Neural cell (in vitro differentiated cells): Measurements from ENCODE around the gene MRPL57. TPM values are rescaled to one million over a fixed set of nuclear protein-coding genes. Genes with fewer than 3 reads are reported as not detected.
"Not testable (repeated sequence)": the region's sequence is repeated elsewhere in the genome, so short reads cannot be mapped to it uniquely, and the experiment has no call there.

Experiments
- H2AFZ ChIP-seq: fragments of 200-600, 300-800 bp; sonication (generic), shearing (Covaris generic); 2 replicates; pipeline ENCODE4 v1.6.0; 2014; ENCODE audit warnings: low read depth, mild to moderate bottlenecking, antibody characterized with exemption, low read length, moderate library complexity
- H3F3A ChIP-seq: fragments of 200-600 bp; shearing (Covaris generic); 2 replicates; pipeline ENCODE4 v1.6.1; 2016; ENCODE audit warnings: mild to moderate bottlenecking, moderate library complexity, mixed read lengths, antibody characterized with exemption, low read length; ENCODE audit not compliant: insufficient read depth, poor library complexity, severe bottlenecking
- H3K27ac ChIP-seq: fragments of 200-600, 300-800 bp; sonication (generic), shearing (Covaris generic); 2 replicates; pipeline ENCODE4 v1.5.1; 2014; ENCODE audit warnings: mild to moderate bottlenecking, low read length, moderate library complexity
- H3K27me3 ChIP-seq: fragments of 300-800, 200-600 bp; sonication (generic), shearing (Covaris generic); 2 replicates; pipeline ENCODE4 v1.6.0; 2014; ENCODE audit warnings: mild to moderate bottlenecking, low read depth, low read length, moderate library complexity; ENCODE audit not compliant: insufficient read depth
- H3K36me3 ChIP-seq: fragments of 300-800, 200-600 bp; sonication (generic), shearing (Covaris generic); 2 replicates; pipeline ENCODE4 v1.5.1; 2014; ENCODE audit warnings: mild to moderate bottlenecking, antibody characterized with exemption, low read length, moderate library complexity; ENCODE audit not compliant: insufficient read depth
- H3K4me2 ChIP-seq: fragments of 300-800, 200-600 bp; sonication (generic), shearing (Covaris generic); 2 replicates; pipeline ENCODE4 v1.6.0; 2014; ENCODE audit warnings: mild to moderate bottlenecking, low read length
- H3K4me3 ChIP-seq: fragments of 300-800, 200-600 bp; sonication (generic), shearing (Covaris generic); 2 replicates; pipeline ENCODE4 v1.5.1; 2014; ENCODE audit warnings: mild to moderate bottlenecking, low read length, moderate library complexity
- H3K79me2 ChIP-seq: fragments of 200-600 bp; shearing (Covaris generic); replicated peaks from 2 replicates; pipeline ENCODE4 v1.6.0; 2014; ENCODE audit warnings: mild to moderate bottlenecking, low read length, moderate library complexity; ENCODE audit not compliant: insufficient read depth
- H3K9ac ChIP-seq: fragments of 300-800, 200-600 bp; sonication (generic), shearing (Covaris generic); 2 replicates; pipeline ENCODE4 v1.6.1; 2016; ENCODE audit warnings: mild to moderate bottlenecking, low read length, mixed read lengths
- H3K9me2 ChIP-seq: fragments of 200-600 bp; shearing (Covaris generic); 2 replicates; pipeline ENCODE4 v1.6.1; 2016; ENCODE audit warnings: mild to moderate bottlenecking, low read length, mixed read lengths; ENCODE audit not compliant: insufficient read depth
- H3K9me3 ChIP-seq: fragments of 200-600, 300-800 bp; sonication (generic), shearing (Covaris generic); 2 replicates; pipeline ENCODE4 v1.6.1; 2016; ENCODE audit warnings: mild to moderate bottlenecking, mixed run types, low read length, moderate library complexity, mixed read lengths
- H4K20me1 ChIP-seq: fragments of 200-600 bp; shearing (Covaris generic); 2 replicates; pipeline ENCODE4 v1.6.1; 2016; ENCODE audit warnings: mild to moderate bottlenecking, mixed run types; ENCODE audit not compliant: insufficient read depth
- CTCF ChIP-seq: fragments of 450-650 bp; IDR thresholded peaks from 2 replicates; pipeline ENCODE4 v1.5.1; 2014; ENCODE audit warnings: antibody characterized with exemption, mild to moderate bottlenecking, moderate library complexity; ENCODE audit not compliant: poor library complexity, severe bottlenecking
- EP300 ChIP-seq: fragments of 450-650 bp; conservative IDR thresholded peaks from 2 replicates; pipeline ENCODE4 v1.6.1; 2014; ENCODE audit warnings: antibody characterized with exemption, mild to moderate bottlenecking, moderate library complexity; ENCODE audit not compliant: poor library complexity, severe bottlenecking
- EZH2 ChIP-seq: fragments of 200-600, 300-800 bp; shearing (Covaris generic), sonication (generic); IDR thresholded peaks from 2 replicates; pipeline ENCODE4 v1.6.1; 2014; ENCODE audit warnings: antibody characterized with exemption, low read length, borderline replicate concordance, mild to moderate bottlenecking; ENCODE audit not compliant: insufficient read depth, poor library complexity, severe bottlenecking
- MXI1 ChIP-seq: fragments of 450-650 bp; conservative IDR thresholded peaks from 2 replicates; pipeline ENCODE4 v1.6.1; 2014; ENCODE audit warnings: antibody characterized with exemption, mild to moderate bottlenecking; ENCODE audit not compliant: poor library complexity, severe bottlenecking
- POLR2AphosphoS5 ChIP-seq: IDR thresholded peaks from 2 replicates; pipeline ENCODE4 v1.6.1; 2012
- RAD21 ChIP-seq: fragments of 450-650 bp; conservative IDR thresholded peaks from 2 replicates; pipeline ENCODE4 v1.6.1; 2014; ENCODE audit warnings: antibody characterized with exemption, mild to moderate bottlenecking, moderate library complexity
- REST ChIP-seq: IDR thresholded peaks from 2 replicates; pipeline ENCODE4 v1.6.1; 2012; ENCODE audit warnings: borderline replicate concordance
- SMC3 ChIP-seq: fragments of 450-650 bp; conservative IDR thresholded peaks from 2 replicates; pipeline ENCODE4 v1.6.1; 2014; ENCODE audit warnings: antibody characterized with exemption, mild to moderate bottlenecking, moderate library complexity; ENCODE audit not compliant: poor library complexity
- TAF1 ChIP-seq: IDR thresholded peaks from 2 replicates; pipeline ENCODE4 v1.6.1; 2012; ENCODE audit warnings: low read depth
- polyA plus RNA-seq: library from polyadenylated mRNA; depleted of rRNA; stranded (reverse); fragments of >200 nt; gene quantifications from 2 replicates; pipeline ENCODE4 v1.2.3, GENCODE V29; 2014

The MRPL57 gene
- polyA plus RNA-seq, 1 donor from 2014 or later, result 38.7 TPM

GRCh38 chr13:21133077-21133476, 43.4 kb upstream of the MRPL57 start:
- TF ChIP-seq CTCF (no peak), EZH2 (no peak), EP300 (no peak), SMC3 (no peak), RAD21 (no peak), POLR2AphosphoS5 (no peak), TAF1 (no peak), REST (no peak), MXI1 (no peak)
- Histone ChIP-seq H3K27me3 (no peaks in the 10 kb centered on the region), H3K27ac (no peak overlapping the region), H4K20me1 (no peaks in the 10 kb centered on the region), H3K79me2 (no peaks in the 10 kb centered on the region), H3K4me2 (no peak overlapping the region), H3K9me3 (no peaks in the 10 kb centered on the region), H3K4me3 (no peak overlapping the region), H3K9ac (no peak overlapping the region), H3K9me2 (no peaks in the 10 kb centered on the region), H3K36me3 (no peaks in the 10 kb centered on the region), H2AFZ (no peak overlapping the region), H3F3A (no peaks in the 10 kb centered on the region)

GRCh38 chr13:21134475-21134874, 42.0 kb upstream of the MRPL57 start:
- no peak overlapping the region for H3K4me3 ChIP-seq
- H3K36me3 ChIP-seq, result no peaks in the 10 kb centered on the region
- H3K79me2 ChIP-seq, result no peaks in the 10 kb centered on the region
- no peaks in the 10 kb centered on the region for H3K9me3 ChIP-seq
- no peaks in the 10 kb centered on the region for H3K9me2 ChIP-seq
- H3K4me2 ChIP-seq, result no peak overlapping the region
- H2AFZ ChIP-seq, result no peak overlapping the region
- H3K27me3 ChIP-seq, result no peaks in the 10 kb centered on the region
- TF ChIP-seq CTCF (no peak), EZH2 (no peak), POLR2AphosphoS5 (no peak), TAF1 (no peak), SMC3 (no peak), EP300 (no peak), RAD21 (no peak), MXI1 (no peak), REST (no peak)
- H3K27ac ChIP-seq, result no peak overlapping the region
- no peak overlapping the region for H3K9ac ChIP-seq
- H4K20me1 ChIP-seq, result no peaks in the 10 kb centered on the region
- H3F3A ChIP-seq, result no peaks in the 10 kb centered on the region

GRCh38 chr13:21135833-21136232, 40.6 kb upstream of the MRPL57 start:
- H2AFZ ChIP-seq, H3K27ac ChIP-seq, H3K9me3 ChIP-seq, H3K9ac ChIP-seq, H3K36me3 ChIP-seq, H3K79me2 ChIP-seq, H3K4me3 ChIP-seq, H3K27me3 ChIP-seq, H3F3A ChIP-seq, H3K9me2 ChIP-seq, H3K4me2 ChIP-seq, H4K20me1 ChIP-seq: not testable (repeated sequence)
